T-helper 2 cell (primary cell): Measurements from ENCODE around the gene DIAPH2.

Experiments
- DNase-seq, 5 experiments: peaks; one replicate each; pipeline versions ENCODE4 v3.0.0 to v3.0.0-alpha.2; 2012 to 2022

Gene DIAPH2

DNA sequence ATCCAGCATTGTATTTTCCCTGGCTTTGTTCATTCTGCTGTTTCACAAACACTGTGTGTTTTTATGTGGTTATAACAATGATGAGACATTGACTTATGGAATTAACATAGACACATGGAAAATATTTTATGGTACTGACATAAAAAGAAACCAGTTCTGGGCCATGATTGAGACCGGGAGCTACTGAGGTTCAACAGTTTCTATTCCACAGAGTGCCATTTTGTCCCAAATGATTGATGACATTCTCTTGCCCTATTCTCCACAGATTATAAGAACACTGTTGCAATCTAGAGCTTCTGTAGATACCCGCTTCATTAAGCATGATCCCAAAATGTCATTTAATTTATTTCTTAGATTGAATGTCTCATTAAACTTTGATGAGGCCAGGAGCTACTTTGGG lies 525.9 kb downstream of the DIAPH2 start:
- DNase-seq: no peak

DNA sequence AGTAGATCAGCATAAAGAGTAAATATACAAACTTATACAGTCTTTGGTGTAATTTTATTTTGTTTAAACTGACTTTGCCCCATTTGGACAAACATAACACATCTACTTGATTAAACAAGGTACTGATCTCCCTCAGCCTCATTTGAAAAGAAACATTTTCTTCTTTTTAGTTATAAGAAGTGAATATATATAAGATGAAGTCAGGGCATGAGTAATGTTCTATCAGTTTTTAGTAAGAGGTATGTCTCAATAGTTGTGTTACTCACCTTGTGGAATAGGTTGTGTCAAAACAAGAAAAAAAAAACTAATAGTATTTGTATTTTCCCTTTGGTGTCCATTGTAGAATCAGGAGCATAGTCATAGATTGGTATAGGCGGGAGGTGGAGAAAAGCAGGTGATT lies 526.4 kb downstream of the DIAPH2 start:
- no peak for DNase-seq

DNA sequence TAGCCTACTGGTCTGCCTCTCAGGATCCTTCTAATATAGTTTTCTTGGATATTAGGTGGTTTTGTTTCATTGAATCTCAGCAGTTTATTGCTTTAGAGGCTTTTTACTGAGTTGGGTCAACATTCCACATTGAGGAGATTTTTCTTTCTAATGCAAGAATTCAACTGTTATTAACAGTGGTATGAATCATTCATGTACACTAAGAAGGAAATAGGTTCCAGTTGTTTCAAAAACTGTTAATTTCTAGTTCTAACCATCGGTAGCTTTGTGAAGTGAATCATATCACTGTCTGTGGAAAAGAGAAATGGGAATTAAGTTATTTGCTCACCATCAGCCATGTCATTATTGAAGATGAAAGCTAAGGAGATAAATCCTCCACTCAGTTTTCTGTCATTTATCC lies 530.5 kb downstream of the DIAPH2 start:
- no peak for DNase-seq

DNA sequence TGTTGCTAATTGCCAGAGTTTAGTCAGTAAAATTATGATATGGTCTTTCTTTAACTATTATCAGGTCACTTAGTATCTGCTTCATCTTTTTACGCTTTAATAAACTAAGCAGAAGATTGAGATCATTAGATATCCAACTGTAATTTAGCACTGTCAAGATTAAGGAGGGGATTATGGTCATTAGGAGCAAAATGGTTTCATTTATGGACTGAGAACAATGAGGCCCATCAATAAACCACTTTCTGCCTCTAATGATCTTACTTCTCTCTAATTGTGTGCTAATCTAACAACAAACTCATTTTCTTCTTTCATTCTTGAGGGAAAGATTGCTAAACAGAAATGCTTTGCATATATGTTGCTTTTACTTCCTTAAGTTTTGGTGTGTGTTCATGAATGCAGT lies 539.5 kb downstream of the DIAPH2 start:
- DNase-seq: no peak

DNA sequence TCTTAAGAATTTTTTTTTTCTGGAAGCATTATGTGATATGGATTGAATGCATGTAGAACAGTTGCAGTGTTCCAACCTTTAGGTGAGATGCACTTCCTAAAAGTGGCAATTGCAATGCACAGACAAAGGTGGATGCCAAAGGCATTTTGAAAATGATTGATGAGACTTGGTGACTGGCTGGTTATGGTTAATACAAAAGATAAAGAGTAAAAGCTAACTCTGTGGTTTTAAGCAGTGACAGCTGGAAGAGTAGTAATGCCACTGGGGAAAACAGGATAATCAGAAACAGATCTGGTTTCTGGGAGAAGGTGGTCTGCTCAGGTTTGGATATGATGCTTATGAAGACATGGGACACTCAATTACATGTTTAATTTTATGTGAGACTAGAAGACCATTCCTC lies 544.7 kb downstream of the DIAPH2 start:
- DNase-seq: no peak

DNA sequence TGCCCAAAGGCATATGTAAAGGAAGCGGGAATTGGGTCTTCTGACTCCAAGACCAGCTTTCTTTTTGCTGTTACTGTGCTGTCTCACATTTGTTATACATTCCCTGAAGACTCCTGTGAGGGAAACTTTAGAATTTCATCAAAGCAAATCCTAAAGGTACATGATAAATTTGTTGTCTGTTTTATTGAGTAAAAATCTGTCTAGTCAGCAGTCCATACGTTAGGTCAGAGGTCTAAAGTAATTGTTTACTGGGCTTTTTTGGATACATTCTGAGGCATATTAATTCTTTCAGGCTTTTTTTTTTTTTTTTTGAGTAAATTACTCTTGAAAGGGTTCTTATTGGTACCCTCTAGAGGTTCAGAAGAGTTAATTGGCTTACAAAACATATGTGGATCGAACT lies 546.3 kb downstream of the DIAPH2 start:
- DNase-seq: no peak

DNA sequence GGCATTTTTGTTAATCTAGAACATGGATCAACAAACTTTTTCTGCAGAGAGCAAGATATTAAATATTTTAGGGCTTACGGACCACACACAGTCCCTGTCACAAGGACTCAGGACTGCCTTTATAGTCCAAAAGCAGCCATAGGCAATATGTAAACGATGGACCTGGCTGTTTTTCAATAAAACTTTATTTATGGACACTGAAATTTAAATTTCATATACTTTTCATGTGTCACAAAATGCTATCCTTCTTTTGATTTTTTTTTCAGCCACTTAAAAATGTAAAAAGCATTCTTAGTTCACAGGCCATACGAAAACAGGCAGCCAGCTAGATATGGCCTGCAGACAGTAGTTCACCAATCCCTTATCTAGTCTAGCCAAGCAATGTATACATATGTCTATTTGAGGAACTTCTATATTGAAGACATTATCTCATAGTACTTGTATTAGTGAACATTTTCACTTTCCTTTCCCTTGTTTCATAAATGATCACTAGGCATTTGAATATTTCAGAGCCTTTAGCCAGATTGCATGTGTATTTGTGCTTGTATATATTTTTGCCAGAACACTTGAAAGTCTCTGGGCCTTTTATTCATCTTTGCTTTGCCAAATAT lies 549.9 kb downstream of the DIAPH2 start:
- DNase-seq: no peak

DNA sequence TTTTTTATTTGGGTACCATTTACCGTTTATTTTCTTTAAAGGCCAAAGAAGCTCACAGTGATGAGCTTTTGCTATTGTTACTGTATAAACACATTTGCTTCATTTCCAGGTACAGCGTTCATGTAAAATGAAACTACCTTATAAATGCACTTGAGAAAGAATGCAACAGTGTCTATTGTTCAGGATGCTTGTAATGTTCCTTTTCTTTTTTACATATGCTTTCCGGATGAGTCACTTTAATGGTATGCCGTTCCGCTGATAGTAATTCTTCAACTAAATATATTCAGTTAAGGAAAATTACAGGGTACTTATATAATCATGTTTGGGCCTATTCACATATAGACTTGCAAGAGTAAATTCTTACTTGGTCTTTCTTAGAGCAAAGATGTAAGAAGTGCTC lies 554.0 kb downstream of the DIAPH2 start:
- no peak for DNase-seq

DNA sequence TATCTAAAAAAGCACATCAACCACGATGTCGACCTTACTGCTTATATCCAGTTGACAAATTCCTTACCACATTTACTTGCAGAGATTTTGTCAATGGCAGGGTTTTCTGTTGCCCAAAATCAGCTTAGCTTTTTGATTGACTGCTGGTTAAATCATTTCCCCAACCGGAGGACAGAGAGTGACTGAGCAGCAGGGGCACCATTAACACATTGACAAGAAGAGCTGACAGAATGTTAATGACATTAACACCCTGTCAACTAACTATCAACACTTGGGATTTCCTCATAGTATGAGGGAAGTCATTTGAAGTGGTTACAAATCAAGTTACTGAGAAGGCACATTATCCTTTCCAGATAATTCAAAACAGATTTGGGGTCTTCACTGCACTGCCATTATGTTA lies 567.5 kb downstream of the DIAPH2 start:
- DNase-seq: no peak

DNA sequence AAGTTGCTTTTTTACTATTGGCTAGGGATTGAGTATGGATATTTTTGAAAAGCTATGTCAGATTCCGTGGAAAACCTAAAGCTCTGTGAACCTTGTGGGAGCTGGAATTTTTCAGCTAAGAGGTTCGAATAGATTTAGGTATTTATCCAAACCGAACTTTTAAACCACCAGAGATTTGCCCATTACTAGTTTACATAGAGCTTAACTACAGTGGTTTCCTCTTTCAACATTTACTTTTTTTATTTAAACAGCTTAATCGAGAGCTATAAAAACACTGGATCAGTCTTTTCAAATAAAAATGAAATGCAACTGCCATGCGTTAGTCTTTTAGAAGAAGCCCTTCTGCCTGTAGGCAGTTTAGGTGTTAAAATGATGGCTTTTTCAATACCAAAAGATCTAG lies 576.0 kb downstream of the DIAPH2 start:
- no peak for DNase-seq

DNA sequence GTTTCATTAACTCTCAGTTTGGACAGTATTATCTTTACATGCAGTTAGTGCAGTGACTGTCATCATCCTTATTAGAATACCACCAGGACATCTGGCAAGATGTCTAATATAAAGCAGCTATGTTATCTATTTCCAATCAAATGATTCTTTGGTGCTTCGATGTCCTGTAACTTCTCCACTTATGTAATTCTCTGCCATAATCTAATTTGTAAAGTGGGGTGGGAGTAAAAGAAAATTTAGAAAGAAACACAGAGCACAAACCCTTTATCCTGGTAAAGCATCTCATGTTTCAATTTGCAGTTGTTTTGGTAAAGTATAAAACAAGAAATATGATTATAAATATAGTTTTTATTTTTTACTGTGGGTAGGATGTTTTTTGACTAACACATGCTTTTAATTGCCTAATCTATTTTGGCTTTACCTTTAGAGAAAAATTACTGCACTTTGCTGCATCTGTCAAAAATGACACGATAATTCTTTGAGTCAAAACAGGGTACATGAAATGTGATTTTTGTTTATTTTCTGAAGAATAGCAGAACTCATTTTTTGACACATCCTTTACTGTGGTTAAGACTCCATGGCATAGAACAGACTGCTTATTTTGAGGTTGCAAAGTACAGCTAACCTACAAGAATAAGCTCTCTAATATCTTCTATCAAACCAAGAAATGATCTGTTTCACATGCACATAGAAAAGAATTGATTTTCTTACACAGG lies 581.9 kb downstream of the DIAPH2 start:
- DNase-seq: peak in 1 of 5 experiments; percentile 7

DNA sequence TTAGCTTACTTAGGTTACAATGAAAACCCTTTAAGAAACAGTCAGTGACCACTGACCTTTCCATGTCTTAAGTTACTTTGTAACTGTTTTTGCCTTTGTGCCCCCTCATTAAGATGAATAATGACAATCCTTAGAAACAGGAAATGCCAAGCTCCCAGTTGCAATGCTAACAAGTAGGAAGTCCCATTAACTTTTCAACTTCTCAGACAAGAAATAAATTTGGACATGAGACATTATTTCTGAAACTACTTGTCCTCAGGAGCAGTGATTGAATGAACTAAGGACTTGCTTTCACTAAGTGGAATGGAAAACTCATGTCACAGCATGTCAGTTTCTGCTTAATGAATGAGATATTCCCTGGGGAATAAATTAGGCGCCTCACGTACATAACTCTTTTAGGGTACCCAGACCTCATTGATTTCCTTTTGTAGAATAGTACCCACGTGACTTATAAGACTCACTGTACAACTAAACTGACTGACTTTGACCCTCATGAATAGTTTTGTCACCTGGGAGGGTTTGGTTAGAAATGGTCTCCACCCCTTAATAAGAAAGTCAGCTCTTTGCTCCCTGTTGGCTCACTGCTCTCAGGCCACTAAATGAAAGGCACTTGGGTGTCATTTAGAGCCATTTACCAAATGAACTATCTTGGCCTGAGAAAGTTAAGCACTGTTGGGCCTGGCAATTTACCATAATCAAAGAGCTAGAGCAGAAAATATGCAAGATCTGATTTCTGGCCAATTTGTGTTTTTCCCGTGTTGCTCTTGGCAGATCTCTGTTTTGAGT lies 582.9 kb downstream of the DIAPH2 start:
- DNase-seq: no peak

DNA sequence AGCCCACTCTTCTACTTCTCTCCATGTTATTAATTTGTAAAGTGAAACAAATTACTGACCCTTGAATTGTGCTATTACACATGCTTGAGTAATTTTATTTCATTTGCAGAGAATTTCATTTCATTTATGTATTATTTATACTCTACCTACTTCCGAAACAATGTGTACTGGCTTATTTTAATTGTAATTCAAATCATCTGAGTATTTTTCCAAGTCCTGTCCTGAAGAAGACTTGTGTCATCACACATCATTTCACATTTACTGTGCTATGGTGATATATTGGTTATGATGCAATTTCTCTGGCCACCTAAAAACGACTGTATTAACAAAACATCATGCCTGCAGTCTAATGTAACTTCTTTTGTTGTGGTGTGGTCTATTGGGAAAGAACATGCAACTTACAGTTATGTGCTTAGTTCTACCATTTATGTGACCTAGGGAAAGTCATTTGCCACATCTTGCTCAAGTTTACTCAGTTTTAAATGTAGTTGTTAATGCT lies 583.6 kb downstream of the DIAPH2 start:
- DNase-seq: no peak

DNA sequence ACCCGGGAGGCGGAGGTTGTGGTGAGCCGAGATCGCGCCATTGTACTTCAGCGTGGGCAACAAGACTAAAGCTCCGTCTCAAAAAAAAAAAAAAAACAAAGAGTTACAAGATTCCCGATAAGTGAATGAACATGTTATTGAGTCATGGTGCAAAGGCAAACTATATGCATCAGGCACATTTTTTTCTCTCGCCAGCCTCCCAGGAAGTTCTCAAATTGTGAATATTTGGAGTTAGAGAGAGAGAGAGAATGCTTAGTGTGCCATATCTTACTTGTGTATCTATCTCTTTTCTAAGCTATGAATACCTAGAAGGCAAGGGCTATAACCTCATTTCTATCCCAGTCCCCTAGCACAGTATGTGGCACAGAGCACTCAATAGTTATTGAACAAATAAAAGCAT lies 599.9 kb downstream of the DIAPH2 start:
- DNase-seq: no peak

DNA sequence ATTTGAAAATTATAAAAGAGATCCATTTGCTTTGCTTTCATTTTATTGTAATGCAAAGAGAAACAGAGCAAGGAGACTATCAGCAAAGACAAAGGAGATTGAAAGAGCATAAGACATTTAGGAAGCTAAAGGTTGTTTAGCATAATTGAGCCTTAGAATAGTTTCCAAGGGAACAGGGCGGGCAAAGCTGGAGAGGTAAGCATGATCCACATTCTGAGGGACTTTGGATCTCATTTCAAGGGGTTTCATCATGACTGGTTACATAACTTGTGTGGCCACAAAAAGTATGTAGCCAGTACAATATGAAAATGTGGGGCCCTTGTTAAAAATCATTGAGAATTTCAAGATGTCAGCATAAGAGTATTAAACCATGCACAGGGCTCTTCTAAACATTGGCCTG lies 605.6 kb downstream of the DIAPH2 start:
- no peak for DNase-seq

DNA sequence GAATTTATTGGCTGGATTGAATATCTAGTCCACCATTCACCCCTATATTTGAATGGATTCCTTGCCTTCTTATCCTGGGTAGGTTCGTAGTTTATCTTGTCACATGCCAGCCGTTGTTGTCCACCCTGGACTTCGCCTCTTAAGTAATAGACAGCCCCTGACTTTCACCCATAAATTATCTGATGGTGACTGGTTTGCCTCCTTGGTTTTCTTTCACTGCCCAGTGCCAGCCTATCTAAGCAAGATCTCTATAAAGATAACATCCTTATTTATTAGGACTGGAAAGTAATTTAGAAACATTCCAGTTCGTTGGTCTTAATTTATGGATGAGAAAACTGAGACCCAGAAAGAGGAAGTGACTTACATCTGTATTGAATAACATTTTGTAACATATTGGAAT lies 609.4 kb downstream of the DIAPH2 start:
- DNase-seq: no peak

DNA sequence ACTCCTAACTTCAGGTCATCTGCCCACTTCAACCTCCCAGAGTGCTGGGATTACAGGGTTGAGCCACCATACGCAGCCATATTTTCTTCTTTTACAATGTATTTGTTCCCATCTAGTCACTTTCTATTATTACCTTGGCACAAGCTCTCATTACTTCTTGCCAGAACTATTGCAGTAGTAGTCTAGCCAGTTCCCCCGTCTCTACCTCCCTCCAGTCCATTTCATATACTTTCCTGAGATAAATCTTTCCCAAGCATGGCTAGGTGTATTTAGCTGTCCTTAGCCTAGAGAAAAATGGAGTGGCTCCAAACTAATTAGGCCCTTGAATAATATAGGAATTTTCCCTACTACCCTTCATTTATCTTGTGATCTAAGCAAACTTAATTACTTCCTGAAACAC lies 611.3 kb downstream of the DIAPH2 start:
- no peak for DNase-seq

DNA sequence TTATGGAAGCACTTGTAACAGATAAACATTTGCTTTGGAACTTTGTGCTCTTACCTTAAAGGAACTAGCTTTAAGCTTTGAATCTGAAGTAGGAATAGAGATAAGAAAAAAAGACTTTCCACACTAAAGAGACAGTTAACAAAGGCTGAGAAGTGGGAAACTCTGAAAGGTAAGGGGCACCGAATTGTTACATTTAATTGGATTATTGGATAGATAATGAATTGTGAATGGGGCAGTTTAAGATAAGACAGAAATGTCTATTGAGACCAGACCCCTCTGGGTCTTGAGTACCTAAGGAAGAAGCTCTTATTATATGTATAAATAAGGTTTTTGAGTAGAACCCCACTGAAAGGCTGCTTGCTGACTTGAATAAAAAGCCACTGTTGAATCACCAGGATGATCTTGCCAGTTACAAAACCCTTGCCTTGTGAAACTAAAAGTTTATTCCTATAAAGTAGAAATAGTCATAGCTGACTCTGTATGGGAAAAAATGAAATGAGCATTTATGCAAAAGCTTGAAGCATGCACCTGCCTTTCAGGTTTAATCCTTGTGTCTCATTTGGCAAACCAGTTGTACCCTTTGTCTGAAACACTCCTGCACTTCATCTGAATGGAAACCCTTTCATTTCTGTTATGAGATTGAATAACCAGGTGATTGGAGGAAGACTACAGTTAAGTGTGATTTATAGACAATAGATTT lies 622.3 kb downstream of the DIAPH2 start:
- DNase-seq: no peak

DNA sequence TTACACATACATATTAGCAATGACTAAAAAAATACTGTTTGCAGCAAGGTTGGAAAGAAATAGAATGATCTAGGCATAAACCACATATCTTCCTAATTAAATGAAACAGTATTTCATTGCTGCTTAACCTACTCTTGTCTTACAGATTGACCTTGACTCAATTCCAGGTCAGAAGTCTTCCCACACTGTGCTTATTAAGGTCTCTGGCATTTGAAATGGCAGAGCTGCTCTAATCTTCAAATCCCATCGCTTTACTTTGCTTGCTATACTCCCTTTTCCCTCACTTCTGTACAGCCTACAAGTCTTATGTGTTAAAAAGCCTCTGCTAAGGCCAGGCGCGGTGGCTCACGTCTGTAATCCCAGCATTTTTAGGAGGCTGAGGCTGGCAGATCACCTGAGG lies 623.5 kb downstream of the DIAPH2 start:
- DNase-seq: no peak

DNA sequence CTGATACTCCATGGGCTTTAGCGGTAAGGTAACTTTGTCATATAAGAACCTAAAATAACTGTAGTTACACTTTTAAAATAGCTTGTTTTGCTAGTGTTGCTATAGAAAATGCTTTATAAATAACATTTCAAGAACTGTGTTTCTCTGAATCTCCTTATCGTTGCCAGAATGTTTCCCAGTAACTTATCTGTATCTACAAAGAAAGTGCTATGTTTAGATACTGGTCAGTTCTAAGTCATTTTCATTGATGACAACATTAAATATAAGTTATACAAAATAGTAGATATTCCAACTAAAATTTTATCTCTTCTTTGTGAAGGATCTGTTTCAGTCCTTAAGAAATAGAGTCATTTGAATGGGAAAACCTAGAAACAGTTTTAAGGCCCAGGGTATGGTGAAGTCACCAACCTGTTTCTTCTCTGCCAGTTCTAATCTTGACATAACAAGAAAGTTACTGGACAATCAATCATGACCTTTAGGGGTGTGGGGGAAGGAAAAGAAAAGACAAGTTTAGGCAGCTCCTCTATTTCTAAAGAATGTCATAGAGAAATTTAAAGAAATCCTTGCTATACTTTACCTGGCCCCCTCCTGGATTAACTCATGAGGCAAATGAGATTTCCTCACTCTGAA lies 625.0 kb downstream of the DIAPH2 start:
- no peak for DNase-seq

DNA sequence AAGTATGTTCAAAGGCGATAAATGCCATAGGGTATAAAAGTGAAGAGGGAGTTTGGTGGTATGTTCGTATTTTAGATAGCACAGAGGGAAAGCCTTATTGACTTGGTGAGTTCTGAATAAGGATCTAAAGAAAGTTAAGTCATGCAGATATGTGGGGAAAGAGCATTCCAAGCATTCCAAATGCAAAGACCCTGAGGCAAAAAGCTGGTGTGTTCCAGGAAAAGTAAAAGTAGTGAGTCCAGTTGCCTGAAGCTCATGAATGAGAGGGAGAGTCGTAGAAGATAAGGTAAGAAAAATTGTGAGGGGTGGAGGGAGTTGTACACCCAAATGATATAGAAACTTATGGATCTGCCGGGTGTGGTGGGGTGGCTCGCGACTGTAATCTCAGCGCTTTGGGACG lies 625.7 kb downstream of the DIAPH2 start:
- DNase-seq: no peak

DNA sequence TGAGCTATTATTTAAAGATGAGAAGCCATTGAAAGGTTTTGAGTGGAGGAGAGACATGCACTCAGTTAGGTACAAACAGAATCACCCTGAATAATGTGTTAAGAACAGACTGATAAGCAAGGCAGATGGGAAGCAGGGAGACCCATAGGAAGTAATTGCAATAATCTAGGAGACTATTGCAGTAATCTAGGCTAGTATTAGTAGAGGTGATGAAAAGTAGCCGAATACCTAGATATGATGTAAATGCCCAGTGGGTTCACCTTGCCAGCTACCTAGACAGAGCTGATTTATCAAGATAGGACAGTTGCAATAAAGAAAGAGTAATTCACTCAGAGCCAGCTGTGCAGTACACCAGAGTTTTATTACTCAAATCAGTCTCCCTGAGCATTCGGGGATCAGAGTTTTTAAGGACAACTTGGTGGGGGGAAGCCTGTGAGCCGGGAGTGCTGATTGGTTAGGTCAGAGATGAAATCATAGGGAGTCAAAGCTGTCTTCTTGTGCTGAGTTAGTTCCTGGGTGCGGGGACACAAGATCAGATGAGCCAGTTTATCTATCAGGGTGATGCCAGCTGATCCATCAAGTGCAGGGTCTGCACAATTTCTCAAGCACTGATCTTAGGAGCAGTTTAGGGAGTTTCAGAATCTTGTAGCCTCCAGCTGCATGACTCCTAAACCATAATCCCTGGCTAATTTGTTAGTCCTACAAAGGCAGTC lies 626.6 kb downstream of the DIAPH2 start:
- no peak for DNase-seq
